HG03558 (cell line): ENCODE results near the gene TOR1AIP2.
"Not testable (repeated sequence)": the region's sequence is repeated elsewhere in the genome, so short reads cannot be mapped to it uniquely, and the experiment has no call there.

Experiments
- ATAC-seq: cut with Tn5 transposase; IDR thresholded peaks from one replicate; pipeline ENCODE4 v1.9.1; 2021; ENCODE audit warnings: moderate number of reproducible peaks; ENCODE audit not compliant: unreplicated experiment; ENCODE audit errors: extremely low read depth

TOR1AIP2 gene

DNA sequence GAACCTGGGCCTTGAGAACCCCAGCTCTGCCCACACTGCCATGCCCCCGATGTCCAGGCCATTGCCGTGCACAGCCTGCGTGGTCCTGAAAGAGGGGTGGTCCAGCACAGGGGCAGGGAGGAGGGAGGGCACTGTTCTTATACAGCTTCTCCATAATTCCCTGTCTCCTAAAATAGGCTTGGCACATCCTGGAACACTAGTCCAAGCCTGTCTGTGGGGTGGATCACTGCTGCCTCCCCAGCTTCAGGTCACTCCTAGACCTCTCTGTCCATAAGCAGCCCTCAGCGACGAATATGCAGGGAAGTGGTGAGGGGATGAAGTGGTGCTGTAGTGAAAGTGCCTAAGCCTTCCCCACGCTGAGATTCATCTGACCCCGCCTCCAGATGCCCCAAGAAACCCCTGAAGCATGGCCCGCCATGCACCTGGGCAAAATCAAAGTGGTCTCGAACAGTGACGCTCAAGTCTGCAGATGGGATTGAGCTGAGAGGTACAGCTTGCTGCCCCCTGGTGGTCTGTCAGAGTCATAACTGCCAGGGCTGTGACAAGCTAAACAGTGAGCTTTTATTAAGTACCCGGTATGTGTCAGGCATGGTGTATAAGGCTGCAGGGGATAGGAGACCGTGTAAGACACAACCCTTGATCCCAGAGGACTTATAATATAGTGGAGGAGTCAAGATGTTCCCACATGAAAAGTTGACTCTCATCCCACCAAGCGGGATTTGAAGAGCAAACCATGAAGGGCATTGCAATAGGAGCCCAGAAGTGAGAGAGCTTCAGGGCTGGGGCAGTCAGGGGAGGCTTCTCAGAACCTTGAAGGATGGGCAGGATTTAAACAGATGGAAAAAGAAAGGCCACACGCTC, 67.9 kb downstream of the TOR1AIP2 start:
- no peak for ATAC-seq

GRCh38 chr1:179808503-179808902, 69.1 kb downstream of the TOR1AIP2 start:
- no peak for ATAC-seq

DNA sequence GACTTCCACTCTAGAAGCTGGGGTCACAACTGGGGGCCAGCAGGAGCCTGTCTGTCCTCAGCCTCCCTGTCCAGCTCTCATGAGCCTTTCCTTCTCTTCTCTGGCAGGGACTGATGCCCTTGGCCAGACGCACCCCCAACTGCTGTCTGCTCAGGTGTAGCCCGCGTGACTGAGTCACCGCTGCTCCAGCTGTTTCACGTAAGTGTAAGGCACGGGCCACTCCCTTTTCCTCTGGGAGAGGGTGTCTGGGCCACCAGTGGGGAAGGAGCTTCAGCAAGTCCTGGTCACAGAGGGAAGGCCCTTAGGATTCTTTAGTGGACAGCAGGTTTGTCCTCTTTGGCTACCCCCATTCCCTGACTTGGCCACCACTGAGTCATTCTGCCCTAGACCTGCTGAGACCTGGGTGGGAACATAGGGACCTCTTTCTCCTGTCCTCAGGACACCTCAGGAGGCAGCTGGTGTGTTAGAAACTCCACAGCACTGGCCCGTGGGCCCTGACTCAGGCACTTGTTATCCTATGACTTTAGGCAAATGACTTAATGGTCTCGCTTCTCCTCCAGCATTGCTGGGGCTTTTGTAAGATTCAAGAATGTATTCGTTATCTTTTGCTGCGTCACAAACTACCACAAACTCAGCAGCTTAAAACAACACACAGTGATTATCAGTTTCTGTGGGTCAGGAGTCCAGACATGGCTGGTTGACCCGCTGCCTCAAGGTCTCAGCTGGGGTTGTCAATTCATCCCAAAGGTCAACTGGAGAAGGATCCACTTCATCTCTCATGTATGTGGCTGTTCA, 69.7 kb downstream of the TOR1AIP2 start:
- ATAC-seq, result no peak

DNA sequence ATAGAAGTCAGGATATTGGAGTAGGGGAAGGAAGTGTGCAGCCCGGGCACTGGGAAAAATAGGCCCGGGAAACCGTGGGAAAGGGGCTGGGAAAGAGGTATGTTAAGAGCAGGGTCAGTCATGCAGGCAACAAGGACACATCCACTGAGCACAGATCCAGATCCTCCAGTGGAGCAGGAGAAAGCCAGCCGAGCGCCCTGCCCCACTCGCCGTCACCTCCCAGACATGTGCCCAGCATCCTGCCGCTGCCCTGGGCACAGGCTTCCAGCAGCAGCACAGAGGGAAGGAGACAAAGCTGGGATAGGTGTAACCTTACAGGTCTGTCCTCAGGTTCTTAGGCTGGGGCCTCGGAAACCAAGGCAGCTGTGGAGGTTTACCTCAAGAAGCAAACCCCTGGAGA, 70.3 kb downstream of the TOR1AIP2 start:
- no peak for ATAC-seq

GRCh38 chr1:179806333-179806732, 71.3 kb downstream of the TOR1AIP2 start:
- ATAC-seq, result no peak

- ATAC-seq, result no peak
Observed at GRCh38 chr1:179805291-179806195, 72.1 kb downstream of the TOR1AIP2 start.

GRCh38 chr1:179804417-179804816, 73.2 kb downstream of the TOR1AIP2 start:
- ATAC-seq, result not testable (repeated sequence)

DNA sequence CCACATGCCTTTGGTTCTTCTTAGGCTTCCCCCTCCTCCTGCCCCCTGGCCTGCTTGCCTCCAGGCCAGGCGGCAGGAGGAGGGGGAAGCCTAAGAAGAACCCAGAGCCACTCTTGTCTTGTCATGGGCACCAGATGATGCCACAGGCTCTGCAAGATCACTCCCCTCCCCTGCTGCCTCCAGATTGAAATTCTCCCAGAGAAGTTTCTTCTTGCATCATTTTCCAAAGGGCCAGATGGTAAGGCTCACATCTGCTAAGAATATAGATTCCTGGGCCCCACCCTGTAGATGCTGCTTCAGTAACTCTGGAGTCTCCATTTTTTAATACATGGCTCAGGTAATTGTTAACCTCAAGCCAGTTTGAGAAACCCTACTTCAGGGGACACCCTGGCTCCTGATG, 73.7 kb downstream of the TOR1AIP2 start:
- no peak for ATAC-seq

DNA sequence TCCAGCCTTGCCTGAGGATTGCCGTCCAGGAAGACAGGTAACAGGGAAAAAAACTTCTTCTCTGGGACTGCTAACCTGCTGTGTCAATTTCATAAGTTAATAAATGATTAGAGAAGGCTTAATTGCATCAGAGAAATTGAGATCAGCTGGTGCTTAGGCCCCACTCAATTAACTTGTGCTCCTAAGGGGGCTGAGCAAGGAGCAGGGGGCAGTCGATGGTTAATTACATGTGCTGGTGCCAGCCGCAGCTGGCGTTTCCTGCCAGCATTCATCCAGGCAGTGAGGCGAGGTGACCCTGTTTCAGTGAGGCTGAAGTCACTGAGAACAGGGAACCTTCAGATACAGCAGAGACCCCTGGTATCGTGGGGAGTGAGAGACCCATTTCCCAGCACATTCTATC, 74.5 kb downstream of the TOR1AIP2 start:
- no peak for ATAC-seq

DNA sequence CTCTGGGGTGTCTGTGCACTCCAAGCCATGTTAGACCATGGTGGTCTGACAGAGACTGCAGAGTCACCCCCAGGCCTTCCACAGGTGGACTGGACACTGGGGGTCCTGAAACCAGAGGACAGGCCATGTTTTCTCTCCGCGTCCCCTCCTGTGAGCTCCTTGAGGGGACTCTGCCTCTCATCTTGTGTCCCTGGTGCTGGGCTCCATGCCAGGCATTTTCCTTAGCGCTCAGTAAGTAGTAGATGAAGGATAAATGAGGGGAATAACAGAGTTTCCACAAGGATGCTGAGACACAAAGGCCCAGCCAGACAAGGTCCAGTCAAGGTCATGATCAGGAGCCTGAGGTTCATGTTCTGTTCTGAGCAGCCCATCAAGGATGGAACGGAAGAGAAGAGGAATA, 77.1 kb downstream of the TOR1AIP2 start:
- no peak for ATAC-seq

DNA sequence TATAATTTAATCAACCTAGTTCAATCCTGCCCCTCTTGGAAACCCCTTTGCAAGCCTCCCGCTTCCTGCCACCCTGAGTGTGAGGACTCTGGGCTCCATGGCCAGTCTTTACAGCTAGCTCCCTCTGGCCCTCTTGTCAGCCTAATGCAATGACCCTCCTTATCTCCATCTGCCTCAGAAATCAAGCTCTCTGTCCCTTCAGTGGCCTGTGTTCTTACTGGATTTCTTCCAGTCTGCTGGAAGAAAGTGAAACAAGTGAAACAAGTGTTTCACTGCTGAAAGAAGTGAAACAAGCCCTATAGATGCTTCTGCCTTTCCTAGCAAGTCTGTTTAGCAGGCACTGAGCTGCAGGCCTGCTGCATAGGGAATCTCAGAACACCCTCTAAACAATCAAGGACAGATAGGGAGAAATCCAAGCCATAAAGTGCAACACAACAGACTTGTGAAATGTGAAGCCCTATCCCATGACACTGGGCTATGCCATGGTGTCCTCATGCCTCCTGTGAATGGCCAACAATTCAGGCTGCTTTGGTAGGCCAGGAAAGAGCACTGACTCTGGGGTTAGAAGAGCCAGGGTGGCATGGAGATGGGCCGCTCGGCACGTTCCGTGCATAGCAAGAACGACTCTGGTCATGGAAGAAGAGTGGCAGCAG, 78.6 kb downstream of the TOR1AIP2 start:
- no peak for ATAC-seq

DNA sequence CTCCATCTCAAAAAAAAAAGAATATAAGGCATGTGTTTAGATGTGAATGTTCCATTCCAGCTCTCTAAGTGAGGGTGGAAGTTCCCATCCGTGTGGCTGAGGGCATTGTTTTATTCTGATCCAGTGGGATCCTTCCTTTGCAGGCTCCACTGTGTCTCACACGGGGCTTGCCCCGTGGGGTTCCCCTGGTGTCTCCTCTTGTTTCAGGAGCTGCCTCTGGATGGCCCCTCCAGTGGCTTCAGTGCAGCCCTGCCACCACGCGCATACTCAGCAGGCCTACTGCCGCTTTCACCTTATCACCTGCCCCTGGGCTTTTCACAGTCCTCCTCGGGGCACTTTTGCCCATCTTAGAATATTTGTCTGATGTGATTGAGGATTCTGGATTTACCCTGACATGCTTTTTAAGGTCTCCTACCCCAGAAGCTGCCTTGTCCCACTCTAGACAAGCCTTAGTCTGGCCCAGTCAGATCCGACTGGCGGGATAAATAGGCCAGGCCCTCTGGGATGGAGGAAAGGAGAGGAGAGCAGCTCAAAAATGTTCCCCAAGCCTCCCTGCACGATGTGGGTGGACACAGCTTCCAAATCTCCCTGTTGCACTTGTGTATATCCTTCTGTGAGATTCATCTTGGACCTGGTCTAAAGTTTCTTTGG, 79.3 kb downstream of the TOR1AIP2 start:
- ATAC-seq, result no peak

DNA sequence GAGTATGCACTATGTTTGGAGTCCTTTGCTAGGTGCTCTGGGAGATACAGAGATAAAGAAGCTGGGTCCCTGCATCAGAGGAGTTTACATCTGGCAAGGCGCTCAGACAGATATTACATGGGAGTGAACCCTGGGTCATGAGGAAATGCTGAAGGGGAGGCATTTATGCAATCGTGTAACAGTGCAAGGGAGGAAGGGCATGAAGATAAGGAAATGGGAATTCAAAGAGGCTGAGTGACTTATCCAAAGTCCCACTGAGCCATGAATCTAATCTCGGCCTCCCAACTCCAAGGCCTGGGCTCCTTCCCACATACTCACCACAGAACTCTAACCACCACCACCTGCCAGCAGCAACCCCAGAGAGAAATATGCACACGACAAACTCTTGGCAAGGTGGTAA, 82.9 kb downstream of the TOR1AIP2 start:
- ATAC-seq, result no peak

DNA sequence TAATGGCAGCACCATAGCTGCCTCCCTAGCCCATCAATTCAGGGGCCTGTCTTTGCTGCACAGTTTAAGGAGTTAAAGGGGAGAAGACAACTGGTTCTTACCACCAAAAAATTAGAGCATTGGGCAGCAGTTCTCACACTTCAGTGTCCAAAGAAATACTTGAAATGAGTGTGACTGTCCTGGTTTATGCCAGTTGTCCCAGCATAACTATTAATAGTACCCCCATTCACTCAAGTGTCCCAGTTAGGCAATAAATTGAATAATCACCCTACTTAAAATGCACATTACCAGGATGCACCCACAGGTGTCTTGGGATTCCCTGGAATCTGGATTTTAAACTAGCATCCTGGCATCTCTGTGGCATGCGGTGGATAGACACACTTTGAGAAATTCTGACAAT, 83.5 kb downstream of the TOR1AIP2 start:
- no peak for ATAC-seq

DNA sequence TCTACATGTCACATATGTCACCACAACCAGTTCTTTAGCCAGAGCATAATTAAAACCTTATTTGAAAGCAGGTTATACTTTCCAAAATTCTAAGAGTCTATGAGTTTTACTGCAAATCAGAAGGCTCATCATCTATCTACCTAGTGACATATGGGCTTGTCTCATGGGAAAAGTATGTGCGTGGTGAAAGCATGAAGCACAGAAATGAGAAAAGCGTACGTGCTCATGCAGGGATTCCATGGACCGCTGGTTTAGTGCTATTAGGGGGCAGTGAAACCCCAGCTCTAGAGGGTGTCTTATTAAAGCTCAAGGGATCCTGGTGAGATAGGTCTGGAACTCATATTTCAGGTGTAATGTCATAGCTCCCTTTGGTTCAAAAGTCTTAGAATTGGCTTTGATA, 84.3 kb downstream of the TOR1AIP2 start:
- ATAC-seq, result no peak
